Adrenal gland (tissue), 12 donors: ENCODE measurements around the gene S100A9. TPM values are rescaled to one million over a fixed set of nuclear protein-coding genes. Genes with fewer than 3 reads are reported as not detected.
"Not testable (repeated sequence)": the region's sequence is repeated elsewhere in the genome, so short reads cannot be mapped to it uniquely, and the experiment has no call there.

Source experiments
- DNase-seq, 7 donors: peaks; one replicate each; pipeline ENCODE4 v3.0.0-alpha.2; 2019 to 2020
- H3K27ac ChIP-seq, 5 donors: fragments of 200-600 bp; sonication (generic) in 4 of 5; 1 replicate in 3 of 5; 2 replicates in 2 of 5; pipeline versions ENCODE4 v1.5.1 to v1.8.0; 2016 to 2020; ENCODE audit warnings: mild to moderate bottlenecking in 1 of 5
- H3K27me3 ChIP-seq: fragments of 200-600 bp; 2 replicates; pipeline ENCODE4 v1.8.0; 2021
- H3K36me3 ChIP-seq, 2 donors: fragments of 200-600 bp; replicated peaks in 1 of 2; 1 replicate in 1 of 2; 2 replicates in 1 of 2; pipeline versions ENCODE4 v1.5.1 to v1.8.0; 2018 to 2022
- H3K4me1 ChIP-seq, 2 donors: fragments of 200-600 bp; replicated peaks in 1 of 2; 1 replicate in 1 of 2; 2 replicates in 1 of 2; pipeline versions ENCODE4 v1.5.1 to v1.8.0; 2018 to 2021
- H3K4me3 ChIP-seq, 4 donors: fragments of 200-600 bp; sonication (generic) in 3 of 4; one replicate each; pipeline ENCODE4 v1.5.1; 2016 to 2018
- H3K9me3 ChIP-seq, 3 donors: fragments of 200-600 bp; sonication (generic) in 1 of 3; replicated peaks in 1 of 3; 1 replicate in 2 of 3; 2 replicates in 1 of 3; pipeline versions ENCODE4 v1.5.1 to v1.8.0; 2016 to 2021
- CTCF ChIP-seq, 6 experiments: fragments of 450-650 bp in 4 of 6; fragments of 200-600 bp in 2 of 6; sonication (generic) in 1 of 6; IDR thresholded peaks; 1 replicate in 5 of 6; 2 replicates in 1 of 6; pipeline versions ENCODE4 v1.5.1 to v1.8.0; 2016 to 2021; ENCODE audit warnings: antibody characterized with exemption in 6 of 6, mild to moderate bottlenecking in 2 of 6, moderate library complexity in 1 of 6
- POLR2A ChIP-seq, 2 donors: fragments of 450-650 bp; IDR thresholded peaks; one replicate each; pipeline ENCODE4 v1.6.1; 2017; ENCODE audit warnings: antibody characterized with exemption in 2 of 2, mild to moderate bottlenecking in 2 of 2, moderate library complexity in 1 of 2
- WGBS, 4 donors: extraction: QIAGEN DNeasy Blood & Tissue Kit in 2 of 4; methylation state at CpG; one replicate each; pipeline versions ENCODE4 v1.1.5 to v1.1.7; 2013 to 2017; 5-methylcytosine and 5-hydroxymethylcytosine counted together
- intact Hi-C, 2 donors: fragments of 100-400 bp; cut with DNase I; formaldehyde crosslinking; loops; one replicate each; pipeline versions ENCODE4 v1.14.1 to v1.15.0; 2022 to 2023
- polyA plus RNA-seq, 3 donors: library from polyadenylated mRNA; stranded (reverse); fragments of 200-250 nt in 2 of 3; fragments of 350-450 nt in 1 of 3; fragmentation: Illumina TruSeq in 1 of 3; extraction: RNeasy Lipid Tissue Mini Kit (QIAGEN cat#74804) in 1 of 3; gene quantifications; one replicate each; pipeline ENCODE4 v1.2.3, GENCODE V29; 2013 to 2014
- total RNA-seq, 9 donors: library from RNA; depleted of rRNA in 4 of 9; stranded (reverse); fragments of >200 nt in 4 of 9; fragments of 120-200 nt in 1 of 9; fragmentation: NEBNext Ultra II Directional in 1 of 9; extraction: Animal tissue kit (Norgen Biotek cat#: 25700) in 1 of 9; gene quantifications; one replicate each; pipeline versions ENCODE4 v1.1.0 to v1.2.4, GENCODE V29; 2013 to 2023
- donor health status: healthy with polysubstance abuse.
- donor health status: Bipolar disorder and iron deficiency.
- donor health status: DM: yes; HTN: yes; CAD: no.
- donor health status: DM: no; HTN: no; CAD: no.
- donor health status: DM: no; HTN: no; CAD: no.
- donor health status: DM: yes; HTN: yes; CAD: no.

Gene S100A9
- total and polyA plus RNA-seq, 12 donors, result 30.6 to 544 (median 158) TPM

GRCh38 chr1:153310526-153310925 lies 47.1 kb upstream of the S100A9 start:
- no peaks in the 10 kb centered on the region for H3K9me3 ChIP-seq
- H3K36me3 ChIP-seq, result no peaks in the 10 kb centered on the region
- no peak overlapping the region for H3K4me3 ChIP-seq
- 68 to 71% (median 70%) methylated on average over 7 of the region's 7 CpGs for WGBS, 4 donors
- intact Hi-C loops, result no loop called here
- H3K27ac ChIP-seq, result no peak overlapping the region
- H3K4me1 ChIP-seq, result no peaks in the 10 kb centered on the region
- no peak for DNase-seq
- peaks cover 9% of the 10 kb centered on the region for H3K27me3 ChIP-seq
- TF ChIP-seq POLR2A (IDR thresholded peaks at IDR 0.05) (no peak), CTCF (IDR thresholded peaks at IDR 0.05) (no peak)

- Histone ChIP-seq H3K4me1 (no peaks in the 10 kb centered on the region), H3K36me3 (no peaks in the 10 kb centered on the region), H3K9me3 (no peaks in the 10 kb centered on the region), H3K27ac (no peak within 1 kb of the TSS), H3K4me3 (no peak within 1 kb of the TSS), H3K27me3 (peaks cover 4% of the 10 kb centered on the region)
- TF ChIP-seq CTCF (IDR thresholded peaks at IDR 0.05), result no peak
- TF ChIP-seq POLR2A (IDR thresholded peaks at IDR 0.05), result no peak
- intact Hi-C loops, result no loop called here
- WGBS, 4 donors, result 68 to 86% (median 75%) methylated on average over 4 of the region's 4 CpGs
- DNase-seq, result no peak
Observed at GRCh38 chr1:153312570-153313186, 45.0 kb upstream of the S100A9 start, which contains the start of gene PGLYRP3. Gene PGLYRP3 (minus strand): TSS chr1:153312952. CDS start chr1:153310665, 2,287 bp downstream.

GRCh38 chr1:153313288-153313687 lies 44.4 kb upstream of the S100A9 start:
- no peaks in the 10 kb centered on the region for H3K9me3 ChIP-seq
- no peak overlapping the region for H3K4me3 ChIP-seq
- no peaks in the 10 kb centered on the region for H3K27me3 ChIP-seq
- TF ChIP-seq CTCF (IDR thresholded peaks at IDR 0.05) (no peak), POLR2A (IDR thresholded peaks at IDR 0.05) (no peak)
- WGBS, 4 donors, result 83 to 89% (median 87%) methylated on average over 2 of the region's 2 CpGs
- no peak overlapping the region for H3K27ac ChIP-seq
- H3K36me3 ChIP-seq, result no peaks in the 10 kb centered on the region
- H3K4me1 ChIP-seq, result no peaks in the 10 kb centered on the region
- intact Hi-C loops, result no loop called here
- no peak for DNase-seq

- H3K4me1 ChIP-seq, DNase-seq, H3K4me3 ChIP-seq, H3K36me3 ChIP-seq, intact Hi-C loops, H3K27ac ChIP-seq, H3K27me3 ChIP-seq, H3K9me3 ChIP-seq: not testable (repeated sequence)
Observed at GRCh38 chr1:153314388-153314787, 43.3 kb upstream of the S100A9 start.

- H3K27me3 ChIP-seq, H3K27ac ChIP-seq, H3K4me1 ChIP-seq, H3K4me3 ChIP-seq, H3K9me3 ChIP-seq, DNase-seq, intact Hi-C loops, H3K36me3 ChIP-seq: not testable (repeated sequence)
Observed at GRCh38 chr1:153316013-153316412, 41.6 kb upstream of the S100A9 start.

GRCh38 chr1:153318145-153318544 lies 39.5 kb upstream of the S100A9 start:
- H3K4me1 ChIP-seq, H3K27me3 ChIP-seq, intact Hi-C loops, H3K9me3 ChIP-seq, DNase-seq, H3K4me3 ChIP-seq, H3K27ac ChIP-seq, H3K36me3 ChIP-seq: not testable (repeated sequence)
- 72 to 81% (median 76%) methylated on average over 7 of the region's 7 CpGs for WGBS, 4 donors
